Adipocyte (in vitro differentiated cells): ENCODE results near the gene LANCL1.
"Not testable (repeated sequence)": the region's sequence is repeated elsewhere in the genome, so short reads cannot be mapped to it uniquely, and the experiment has no call there.

Experiments
- DNase-seq: peaks from one replicate; pipeline ENCODE4 v3.0.0-alpha.2; 2015; ENCODE audit warnings: low read depth
- H3K27me3 ChIP-seq: replicated peaks from 2 replicates; pipeline ENCODE4 v1.7.0; 2013; ENCODE audit warnings: mild to moderate bottlenecking, low read length, moderate library complexity; ENCODE audit not compliant: control insufficient read depth, insufficient read depth
- H3K36me3 ChIP-seq: 2 replicates; pipeline ENCODE4 v1.7.0; 2013; ENCODE audit warnings: low read length, mild to moderate bottlenecking, moderate library complexity; ENCODE audit not compliant: control insufficient read depth, insufficient read depth, severe bottlenecking
- H3K4me1 ChIP-seq: 2 replicates; pipeline ENCODE4 v1.7.0; 2013; ENCODE audit warnings: mild to moderate bottlenecking, low read length, moderate library complexity; ENCODE audit not compliant: control insufficient read depth, insufficient read depth
- H3K4me3 ChIP-seq: 2 replicates; pipeline ENCODE4 v1.7.0; 2013; ENCODE audit warnings: mild to moderate bottlenecking, low read length, moderate library complexity
- H3K9ac ChIP-seq: 2 replicates; pipeline ENCODE4 v1.7.0; 2013; ENCODE audit warnings: mild to moderate bottlenecking, low read length, moderate library complexity
- H3K9me3 ChIP-seq: 2 replicates; pipeline ENCODE4 v1.7.0; 2013; ENCODE audit warnings: mild to moderate bottlenecking, low read length, moderate library complexity; ENCODE audit not compliant: control insufficient read depth

Gene LANCL1

DNA sequence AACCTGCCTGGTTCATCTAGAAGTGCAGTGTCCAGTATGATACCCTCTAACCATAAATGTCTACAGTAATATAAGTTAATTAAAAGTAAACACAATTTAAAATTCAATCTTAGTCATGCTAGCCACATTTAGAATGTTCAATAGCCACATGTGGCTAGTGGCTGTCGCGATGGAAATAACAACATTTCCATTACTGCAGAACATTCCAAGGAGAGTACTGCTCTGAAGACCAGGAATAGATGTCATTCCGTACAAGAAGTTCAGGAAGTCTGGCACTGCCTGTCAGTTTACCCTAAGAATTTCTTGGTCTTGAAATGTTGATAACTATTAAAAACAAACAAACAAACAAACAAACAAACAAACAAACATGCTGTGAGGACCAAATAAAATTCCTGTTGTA lies 17.2 kb downstream of the LANCL1 start:
- H3K36me3 ChIP-seq: peaks cover 41% of the 10 kb centered on the region
- H3K27me3 ChIP-seq: no peaks in the 10 kb centered on the region
- H3K9me3 ChIP-seq: no peaks in the 10 kb centered on the region
- no peak overlapping the region for H3K9ac ChIP-seq
- no peak overlapping the region for H3K4me3 ChIP-seq
- no peak for DNase-seq
- H3K4me1 ChIP-seq: peaks cover 22% of the 10 kb centered on the region

- peaks cover 22% of the 10 kb centered on the region for H3K4me1 ChIP-seq
- no peaks in the 10 kb centered on the region for H3K27me3 ChIP-seq
- H3K9ac ChIP-seq: no peak overlapping the region
- DNase-seq: no peak
- no peaks in the 10 kb centered on the region for H3K9me3 ChIP-seq
- H3K4me3 ChIP-seq: no peak overlapping the region
- H3K36me3 ChIP-seq: peaks cover 52% of the 10 kb centered on the region
Measured at GRCh38 chr2:210458395-210458794, 18.2 kb downstream of the LANCL1 start.

- Histone ChIP-seq H3K9ac (no peak overlapping the region), H3K36me3 (peaks cover 65% of the 10 kb centered on the region), H3K4me1 (peaks cover 5% of the 10 kb centered on the region), H3K4me3 (no peak overlapping the region), H3K9me3 (no peaks in the 10 kb centered on the region), H3K27me3 (no peaks in the 10 kb centered on the region)
- DNase-seq: no peak
Measured at GRCh38 chr2:210456571-210456970, 20.0 kb downstream of the LANCL1 start.

- peaks cover 59% of the 10 kb centered on the region for H3K36me3 ChIP-seq
- H3K27me3 ChIP-seq: no peaks in the 10 kb centered on the region
- no peak for DNase-seq
- H3K4me3 ChIP-seq: no peak overlapping the region
- H3K9me3 ChIP-seq: no peaks in the 10 kb centered on the region
- no peaks in the 10 kb centered on the region for H3K4me1 ChIP-seq
- no peak overlapping the region for H3K9ac ChIP-seq
Measured at GRCh38 chr2:210454336-210454735, 22.2 kb downstream of the LANCL1 start.

DNA sequence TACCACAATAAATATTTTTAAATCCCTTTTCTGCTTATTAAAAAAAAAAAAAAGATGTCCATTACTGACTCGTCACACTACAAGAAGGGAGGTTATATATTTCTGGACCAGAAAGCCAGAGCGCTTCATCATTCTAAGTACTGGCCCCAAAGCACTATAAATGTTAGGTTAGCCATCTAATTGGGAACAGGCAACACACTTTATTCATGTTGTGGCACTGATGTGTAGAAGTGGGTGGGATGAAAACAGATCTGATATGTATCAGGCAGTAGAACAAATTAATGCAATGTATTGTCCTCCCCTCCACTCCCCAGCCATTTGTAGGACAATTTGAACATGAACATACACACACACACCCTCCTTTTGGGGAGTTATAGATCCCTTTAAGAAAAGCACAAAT lies 24.4 kb downstream of the LANCL1 start:
- Histone ChIP-seq H3K4me3 (no peak overlapping the region), H3K27me3 (no peaks in the 10 kb centered on the region), H3K9me3 (peaks cover 4% of the 10 kb centered on the region), H3K9ac (no peak overlapping the region), H3K36me3 (peaks cover 41% of the 10 kb centered on the region), H3K4me1 (no peaks in the 10 kb centered on the region)
- DNase-seq: no peak

GRCh38 chr2:210450942-210451341 lies 25.6 kb downstream of the LANCL1 start:
- H3K36me3 ChIP-seq: peaks cover 34% of the 10 kb centered on the region
- not testable (repeated sequence) for H3K4me1 ChIP-seq, H3K4me3 ChIP-seq, DNase-seq, H3K27me3 ChIP-seq, H3K9me3 ChIP-seq, H3K9ac ChIP-seq

DNA sequence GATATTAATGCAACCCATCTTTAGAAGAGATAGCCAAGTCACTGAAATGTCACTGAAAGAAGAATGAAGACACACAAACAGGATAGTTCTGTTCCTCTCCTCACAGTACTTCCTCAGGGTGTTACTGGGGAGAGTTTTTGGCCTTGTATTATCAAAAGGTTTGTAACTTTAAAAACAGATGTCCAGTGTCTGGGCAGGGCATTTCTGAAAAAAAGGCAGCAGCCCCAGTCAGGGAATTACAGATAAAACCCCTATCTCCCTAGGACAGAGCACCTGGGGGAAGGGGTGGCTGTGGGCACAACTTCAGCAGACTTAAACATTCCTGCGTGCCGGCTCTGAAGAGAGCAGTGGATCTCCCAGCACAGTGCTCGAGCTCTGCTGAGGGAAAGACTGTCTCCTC lies 30.8 kb downstream of the LANCL1 start:
- no peaks in the 10 kb centered on the region for H3K27me3 ChIP-seq
- H3K4me1 ChIP-seq: no peaks in the 10 kb centered on the region
- no peak overlapping the region for H3K9ac ChIP-seq
- H3K9me3 ChIP-seq: peaks cover 4% of the 10 kb centered on the region
- no peak for DNase-seq
- no peak overlapping the region for H3K4me3 ChIP-seq
- peaks cover 10% of the 10 kb centered on the region for H3K36me3 ChIP-seq

DNA sequence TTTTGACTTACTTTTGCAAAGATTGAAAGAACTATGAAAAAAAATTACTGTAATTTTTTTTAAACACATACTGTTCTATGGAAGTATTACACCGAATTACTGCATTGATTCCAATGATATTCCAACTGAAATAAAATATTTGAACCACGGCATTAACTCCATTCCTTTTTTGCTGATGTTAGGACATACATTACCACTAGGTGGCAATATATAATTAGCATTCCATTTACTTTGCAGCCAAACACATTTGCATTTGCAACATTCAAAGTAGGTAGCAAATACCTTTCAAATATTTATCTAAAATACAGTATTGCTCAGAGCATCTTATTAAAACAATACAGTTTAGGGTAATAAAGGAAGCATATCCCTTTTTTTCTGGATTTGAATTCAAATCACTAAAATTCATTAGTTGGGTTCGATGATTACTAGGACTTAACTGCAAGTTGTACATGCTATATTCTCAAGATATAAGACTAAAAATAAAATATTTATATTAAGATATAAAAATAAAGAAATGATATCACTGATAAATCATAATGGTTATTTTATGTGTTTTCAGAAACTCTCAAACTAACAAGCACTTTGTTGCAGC lies 31.3 kb downstream of the LANCL1 start:
- DNase-seq: peak; percentile 63
- Histone ChIP-seq H3K9ac (no peak overlapping the region), H3K27me3 (no peaks in the 10 kb centered on the region), H3K4me1 (no peaks in the 10 kb centered on the region), H3K9me3 (peaks cover 4% of the 10 kb centered on the region), H3K4me3 (no peak overlapping the region), H3K36me3 (peaks cover 15% of the 10 kb centered on the region)

GRCh38 chr2:210443527-210443926 lies 33.0 kb downstream of the LANCL1 start:
- Histone ChIP-seq H3K27me3 (no peaks in the 10 kb centered on the region), H3K4me1 (no peaks in the 10 kb centered on the region), H3K9ac (no peak overlapping the region), H3K4me3 (no peak overlapping the region), H3K9me3 (peaks cover 4% of the 10 kb centered on the region), H3K36me3 (peaks cover 31% of the 10 kb centered on the region)
- DNase-seq: no peak

- Histone ChIP-seq H3K27me3 (no peaks in the 10 kb centered on the region), H3K9ac (no peak overlapping the region), H3K9me3 (peaks cover 1% of the 10 kb centered on the region), H3K4me3 (no peak overlapping the region), H3K36me3 (peaks cover 34% of the 10 kb centered on the region), H3K4me1 (no peaks in the 10 kb centered on the region)
- no peak for DNase-seq
Measured at GRCh38 chr2:210442878-210443277, 33.7 kb downstream of the LANCL1 start.

GRCh38 chr2:210442457-210442856 lies 34.1 kb downstream of the LANCL1 start:
- Histone ChIP-seq H3K36me3 (peaks cover 37% of the 10 kb centered on the region), H3K9ac (no peak overlapping the region), H3K4me1 (no peaks in the 10 kb centered on the region), H3K4me3 (no peak overlapping the region), H3K27me3 (no peaks in the 10 kb centered on the region), H3K9me3 (no peaks in the 10 kb centered on the region)
- DNase-seq: no peak

DNA sequence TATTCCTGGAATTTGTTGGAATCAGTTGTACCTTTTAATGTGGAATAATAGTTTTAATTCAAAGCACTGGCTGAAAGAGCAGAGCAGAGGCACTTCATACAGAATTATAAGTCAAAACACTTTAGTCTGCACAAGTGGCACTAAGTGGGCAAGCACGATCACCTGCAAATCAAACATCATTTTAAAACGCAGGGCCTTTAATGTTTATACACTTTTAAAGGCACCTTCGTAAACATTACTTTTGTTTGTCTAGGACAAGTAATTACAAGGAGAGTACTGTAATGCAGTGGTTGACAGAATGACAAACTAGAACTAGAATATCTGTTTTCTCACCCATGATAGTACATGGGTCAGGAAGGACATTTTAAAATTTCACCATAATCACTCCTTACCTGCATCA lies 36.4 kb downstream of the LANCL1 start:
- no peak overlapping the region for H3K4me3 ChIP-seq
- no peaks in the 10 kb centered on the region for H3K4me1 ChIP-seq
- DNase-seq: no peak
- H3K27me3 ChIP-seq: no peaks in the 10 kb centered on the region
- H3K36me3 ChIP-seq: peaks cover 58% of the 10 kb centered on the region
- no peaks in the 10 kb centered on the region for H3K9me3 ChIP-seq
- no peak overlapping the region for H3K9ac ChIP-seq
